Colon (tissue), 2 donors: ENCODE measurements around the gene C6orf132.
"Not testable (repeated sequence)": the region's sequence is repeated elsewhere in the genome, so short reads cannot be mapped to it uniquely, and the experiment has no call there.

Experiments used
- FAIRE-seq: peaks from 2 replicates; lab custom pipeline; 2012; peaks lifted over from hg19 to GRCh38; lab: Jason Lieb, UNC
- donor health status: control.
- donor health status: control.

The C6orf132 gene

DNA sequence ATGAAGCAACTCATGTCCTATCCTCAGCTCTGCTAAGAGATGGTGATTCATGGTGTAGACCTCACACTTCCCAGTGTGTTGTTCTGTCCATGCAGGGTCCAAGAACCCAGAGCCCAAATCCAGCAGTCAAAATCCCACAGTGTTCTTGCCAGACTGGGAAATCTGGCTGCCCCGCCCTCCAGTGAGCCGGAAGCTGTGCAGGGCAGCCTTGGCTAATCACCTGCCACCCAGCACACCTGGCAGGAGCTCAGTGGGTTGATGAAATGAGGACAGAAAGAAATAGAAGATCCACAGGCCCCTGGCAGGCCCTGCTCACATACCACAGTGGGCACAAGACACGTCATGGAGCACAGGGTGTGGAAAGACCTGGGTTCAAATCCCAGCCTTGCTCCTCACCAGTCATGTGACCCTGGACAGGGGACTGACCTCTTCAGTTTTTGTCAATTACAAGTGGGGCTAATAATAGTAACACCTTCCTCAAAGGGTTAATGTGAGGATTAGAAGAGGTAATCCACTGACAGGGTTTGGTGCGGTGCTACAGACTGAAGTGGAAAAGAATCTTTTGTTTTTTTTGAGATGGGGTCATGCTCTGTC, 17.1 kb upstream of the C6orf132 start:
- FAIRE-seq: no peak

DNA sequence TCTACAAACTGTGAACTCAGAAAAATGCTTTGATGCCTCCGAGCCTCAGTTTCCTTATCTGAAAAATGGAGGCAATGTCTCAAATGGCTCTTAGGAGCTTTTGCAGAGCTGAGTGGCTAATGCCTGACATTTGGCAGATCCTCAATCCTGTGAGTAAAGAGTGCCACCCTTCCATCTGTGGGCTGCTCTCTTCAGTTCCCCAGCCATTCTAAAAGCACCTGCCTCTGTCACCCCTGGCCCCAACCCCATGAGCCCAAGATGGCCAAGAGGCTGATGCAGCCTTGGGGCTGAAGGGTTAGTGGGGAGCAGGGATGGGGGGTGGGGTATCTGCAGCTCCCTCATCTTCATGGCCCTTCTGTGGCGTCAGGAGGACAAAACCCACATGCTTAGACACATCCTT, 16.2 kb upstream of the C6orf132 start:
- FAIRE-seq: no peak

DNA sequence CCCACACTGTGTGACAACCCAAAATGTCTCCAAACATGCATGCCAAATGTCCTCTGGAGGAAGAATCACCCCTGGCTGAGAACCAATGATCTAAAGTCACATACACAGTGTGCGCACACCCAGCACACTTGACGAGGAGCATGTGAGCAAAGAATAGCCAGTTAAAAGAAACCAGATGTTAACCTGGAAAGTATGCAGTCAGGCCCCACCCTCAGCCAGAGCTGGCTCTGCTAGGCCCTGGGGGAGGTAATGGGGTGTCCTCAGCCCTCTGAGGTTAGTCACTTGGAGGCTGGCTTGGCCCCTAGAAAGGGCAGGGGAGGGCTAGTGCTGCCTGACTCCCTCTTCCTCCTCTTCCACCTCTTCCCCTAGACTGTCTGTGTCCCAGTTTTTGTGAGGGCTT, 15.6 kb upstream of the C6orf132 start:
- no peak for FAIRE-seq

DNA sequence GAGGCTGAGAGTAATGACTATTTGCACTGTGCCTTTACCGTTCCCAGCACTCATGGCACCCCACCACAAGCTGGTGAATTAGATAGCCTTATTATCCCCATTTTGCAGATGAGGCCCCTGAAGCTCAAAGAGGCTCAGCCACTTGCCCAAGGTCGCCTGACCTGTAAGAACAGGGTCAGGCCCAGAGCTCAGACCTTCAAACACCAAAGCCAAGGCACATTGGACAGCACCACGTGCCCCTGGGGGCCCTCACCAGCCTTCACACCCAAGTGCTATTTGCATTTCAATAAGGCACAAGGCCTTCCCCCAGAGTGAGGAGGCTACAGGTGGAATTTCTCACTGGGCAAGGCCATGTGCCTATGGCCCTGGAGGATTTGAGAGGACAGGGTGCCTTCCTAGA, 14.2 kb upstream of the C6orf132 start:
- no peak for FAIRE-seq

DNA sequence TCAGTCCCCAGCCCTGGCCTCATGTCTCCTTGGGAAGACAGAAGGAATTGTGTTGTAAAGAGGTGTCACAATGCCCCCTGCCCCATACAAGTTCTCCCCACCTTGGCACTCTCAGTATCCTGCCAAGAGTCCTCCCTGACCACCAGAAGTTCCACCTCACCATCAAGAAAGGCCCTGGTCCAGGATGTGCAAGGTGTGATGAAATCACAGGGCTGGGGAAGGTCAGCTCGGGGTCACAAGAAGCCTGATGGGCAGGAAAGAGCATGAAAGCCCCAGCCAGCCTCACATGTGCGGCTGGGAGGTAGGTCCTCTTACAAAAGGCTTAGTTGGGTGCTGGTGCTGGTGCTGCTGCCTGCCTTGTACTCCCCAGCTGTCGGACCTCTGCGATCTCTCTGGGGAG, 12.9 kb upstream of the C6orf132 start:
- no peak for FAIRE-seq

DNA sequence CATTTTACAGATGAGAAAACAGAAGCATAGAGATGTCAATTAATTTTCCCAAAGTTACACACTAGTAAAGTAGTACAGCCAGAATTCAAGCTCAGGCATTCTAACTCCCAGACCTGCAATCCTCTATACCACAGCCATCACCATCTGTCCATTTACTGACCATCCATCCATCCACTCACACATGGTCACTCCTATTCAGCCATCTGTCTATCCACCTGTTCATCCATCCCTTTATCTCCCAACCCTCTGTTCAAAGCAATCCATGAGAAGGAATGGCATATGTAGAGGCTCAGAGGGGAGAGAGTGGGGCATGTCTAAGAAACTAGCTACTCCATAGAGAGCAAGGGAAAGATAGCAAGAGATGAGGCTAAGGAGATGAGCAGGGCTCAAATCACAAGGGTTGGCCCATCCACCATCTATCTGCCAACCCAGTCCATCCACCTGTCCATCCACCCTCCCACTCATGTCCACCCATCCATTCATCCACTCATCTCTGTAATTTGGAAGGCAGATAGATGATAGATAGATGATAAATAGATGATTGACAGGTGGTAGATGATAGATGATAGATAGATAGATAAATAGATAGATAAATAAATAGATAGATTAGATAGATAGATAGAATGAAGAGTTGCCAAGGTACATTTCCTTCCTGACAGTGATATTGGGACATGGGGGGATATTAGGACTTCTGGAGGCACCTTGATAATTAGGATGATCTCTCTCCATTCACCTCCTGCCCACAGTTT, 12.2 kb upstream of the C6orf132 start:
- FAIRE-seq: no peak

DNA sequence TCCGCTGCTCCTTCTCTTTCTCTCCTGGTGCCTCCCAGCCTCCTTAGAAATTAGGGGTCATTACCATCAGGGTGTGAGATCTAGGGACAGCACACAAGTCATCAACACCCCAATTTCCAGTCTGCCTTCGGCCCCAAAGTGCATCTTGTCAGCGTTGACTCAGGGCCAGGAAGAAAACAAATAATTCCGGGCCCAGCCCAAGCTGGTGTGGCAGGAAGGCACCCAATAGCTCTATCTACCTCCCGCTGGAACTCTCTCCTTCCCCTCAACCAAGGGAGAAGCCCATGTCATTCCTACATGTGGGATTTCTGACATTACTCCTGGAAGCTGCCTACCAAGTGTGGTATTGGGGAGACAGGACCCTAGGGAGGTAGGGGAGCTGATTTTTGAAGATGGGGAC, 11.5 kb upstream of the C6orf132 start:
- FAIRE-seq: no peak

DNA sequence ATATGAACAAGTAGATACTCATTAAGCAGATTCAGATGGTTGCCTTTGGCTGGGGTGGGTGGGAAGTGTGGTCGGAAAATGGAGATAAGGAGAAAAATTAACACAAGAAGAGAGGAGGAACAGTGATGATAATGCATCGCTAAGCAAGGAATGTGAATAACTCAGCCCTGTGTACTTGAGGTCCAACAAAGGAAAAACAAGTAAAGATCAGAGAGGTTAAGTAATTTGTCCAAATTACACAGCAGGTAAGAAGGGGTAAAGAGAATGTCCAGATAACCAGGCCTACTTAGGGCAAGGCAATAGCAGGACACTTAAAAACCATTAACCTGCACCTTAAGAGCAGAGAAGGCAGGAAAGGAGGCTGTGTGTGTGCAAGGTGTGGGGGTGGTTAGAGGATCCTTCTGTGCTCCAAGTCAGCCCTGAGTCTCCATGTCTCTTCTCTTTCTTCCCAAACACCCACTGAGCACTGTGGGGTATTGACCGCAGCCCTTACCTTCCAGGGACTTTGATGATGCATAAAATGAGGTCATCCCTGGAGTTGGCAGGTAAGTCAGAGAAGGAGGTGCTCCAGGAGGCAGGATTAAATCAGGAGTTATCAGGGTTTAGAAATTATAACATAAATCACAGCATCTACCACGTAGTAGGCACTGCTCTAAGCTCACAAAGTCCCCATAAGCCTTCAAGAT, 10.3 kb upstream of the C6orf132 start:
- FAIRE-seq: not testable (repeated sequence)

DNA sequence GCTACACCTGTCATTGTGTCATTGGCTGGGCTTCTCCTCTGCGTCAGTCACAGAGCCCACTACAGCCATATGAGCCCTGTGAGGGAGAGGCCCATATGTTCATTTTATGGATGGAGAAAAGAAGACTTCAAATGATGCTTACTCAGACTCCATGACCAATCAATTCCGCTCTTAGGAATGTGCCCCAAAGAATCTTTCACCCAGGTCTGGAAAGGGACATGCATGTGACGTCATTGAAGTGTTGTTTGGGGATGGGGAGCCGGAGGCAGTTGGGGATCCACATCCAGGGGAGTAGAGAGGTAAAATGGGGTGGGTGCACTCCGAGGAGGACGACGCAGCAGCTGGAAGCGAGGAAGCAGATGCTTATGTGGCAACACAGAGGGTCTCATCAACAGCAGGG, 9.6 kb upstream of the C6orf132 start:
- FAIRE-seq: no peak

DNA sequence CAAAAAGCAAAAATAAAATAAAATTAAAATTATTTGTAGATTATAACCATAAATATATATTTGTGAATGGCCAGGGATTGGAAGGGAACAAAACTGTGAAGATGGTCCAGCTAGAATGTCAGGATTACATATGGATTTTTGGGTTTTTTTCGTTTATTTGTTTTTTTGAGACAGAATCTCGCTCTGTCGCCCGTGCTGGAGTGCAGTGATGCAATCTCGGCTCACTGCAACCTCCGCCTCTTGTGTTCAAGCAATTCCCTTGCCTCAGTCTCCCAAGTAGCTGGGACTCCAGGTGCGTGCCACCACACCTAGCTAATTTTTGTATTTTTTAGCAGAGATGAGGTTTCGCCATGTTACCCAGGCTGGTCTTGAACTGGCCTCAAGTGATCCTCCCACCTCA, 7.8 kb upstream of the C6orf132 start:
- no peak for FAIRE-seq

DNA sequence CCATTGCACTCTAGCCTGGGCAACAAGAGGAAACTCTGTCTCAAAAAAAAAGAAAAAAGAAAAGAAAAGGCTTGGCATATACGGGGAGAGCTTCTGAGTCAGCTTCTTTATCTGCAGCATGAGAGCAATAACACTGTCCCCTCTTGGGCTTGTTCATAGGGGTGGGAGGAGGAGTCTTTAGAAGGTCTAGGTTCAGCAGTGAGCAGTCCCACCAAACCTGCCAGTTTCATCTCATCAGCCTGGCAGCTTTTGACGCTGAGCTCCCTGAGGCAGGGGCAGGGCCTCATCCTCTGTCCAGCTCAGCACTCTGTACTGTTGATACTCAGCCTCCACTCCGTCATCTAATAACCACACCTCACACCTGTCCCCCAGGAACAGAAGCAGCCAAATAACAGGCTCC, 5.6 kb upstream of the C6orf132 start:
- FAIRE-seq: no peak

DNA sequence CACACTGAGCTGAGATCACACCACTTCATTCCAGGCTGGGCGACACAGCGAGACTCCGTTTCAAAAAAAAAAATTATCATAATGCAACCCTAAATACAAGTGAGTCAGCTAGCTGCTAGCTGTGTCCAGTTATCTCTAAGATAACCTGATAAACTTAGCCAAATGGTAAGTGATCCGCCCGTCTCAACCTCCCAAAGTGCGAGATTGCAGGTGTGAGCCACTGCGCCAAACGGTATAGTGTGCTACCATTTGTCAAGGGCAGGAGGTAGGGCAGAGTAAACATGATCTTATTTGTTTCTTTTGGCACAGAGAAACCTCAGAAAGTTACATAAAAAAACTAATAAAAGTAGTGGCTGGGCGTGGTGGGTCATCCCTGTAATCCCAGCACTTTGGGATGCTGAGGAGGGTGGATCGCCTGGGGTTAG, 4.7 kb upstream of the C6orf132 start:
- no peak for FAIRE-seq

DNA sequence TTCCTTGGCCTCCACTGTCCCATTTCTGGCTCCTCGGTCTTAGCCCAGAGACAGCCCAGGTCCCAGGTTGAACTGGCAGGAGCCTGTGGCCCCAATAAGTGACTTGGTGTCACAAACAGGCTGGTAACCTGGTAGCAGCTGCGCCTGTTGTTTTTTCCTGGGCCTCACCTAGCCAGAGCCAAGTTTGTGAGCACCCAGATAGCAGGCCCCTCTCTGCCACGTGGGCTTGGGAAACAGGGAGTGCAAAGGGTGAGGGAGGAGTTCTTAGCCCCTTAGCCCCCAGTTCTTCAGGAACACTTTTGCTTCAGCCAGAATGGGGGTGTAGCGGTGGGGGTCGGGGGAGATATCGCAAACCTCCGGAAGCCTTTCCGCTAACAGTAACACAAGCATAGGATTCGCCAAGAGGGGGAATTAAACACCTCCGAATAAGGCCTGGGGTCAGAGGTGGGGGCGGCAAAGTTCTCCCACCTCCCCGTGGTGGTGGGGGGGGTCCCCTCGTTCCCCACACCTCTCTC, 760 bp downstream of the C6orf132 start:
- FAIRE-seq: no peak

DNA sequence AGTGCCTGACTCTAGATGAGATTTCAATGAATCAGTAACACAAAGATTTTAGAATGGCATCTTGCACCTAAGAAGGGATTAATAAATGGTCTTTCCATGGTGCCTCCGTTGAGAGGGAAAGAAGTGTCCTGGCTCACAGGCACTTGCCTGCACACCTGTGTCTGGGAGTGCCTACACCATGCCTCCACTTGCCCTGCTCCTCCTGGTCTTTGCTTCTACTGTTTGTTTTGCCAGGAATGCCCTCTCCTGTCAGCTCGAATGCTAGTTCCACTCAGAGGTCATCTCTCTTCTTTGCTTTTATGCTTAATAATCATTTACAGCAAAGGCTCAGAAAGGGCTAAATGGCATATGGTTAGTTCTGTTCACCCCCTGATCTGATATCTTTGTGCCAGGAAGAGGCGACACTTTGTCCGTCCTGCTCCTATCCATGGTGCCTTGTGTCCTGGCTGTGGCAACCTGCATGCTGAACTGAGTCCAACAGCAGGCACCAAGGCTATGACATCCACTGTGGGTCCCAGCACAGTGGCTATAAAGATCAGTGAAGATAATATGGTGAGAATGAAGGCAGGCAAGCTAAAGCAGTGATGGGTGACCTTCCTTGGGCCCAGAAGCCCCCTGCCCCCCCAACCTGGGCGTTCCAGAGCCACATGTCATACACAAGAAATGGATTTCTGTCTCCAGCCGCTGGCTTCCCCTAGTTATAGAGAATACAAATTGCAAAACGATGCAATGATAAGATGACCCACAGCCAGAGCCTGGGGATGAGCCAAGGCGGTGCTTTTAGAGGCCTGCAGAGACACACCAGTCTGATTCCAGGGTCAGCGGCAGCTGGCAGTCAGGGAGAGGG, 1.4 kb downstream of the C6orf132 start:
- FAIRE-seq: no peak

DNA sequence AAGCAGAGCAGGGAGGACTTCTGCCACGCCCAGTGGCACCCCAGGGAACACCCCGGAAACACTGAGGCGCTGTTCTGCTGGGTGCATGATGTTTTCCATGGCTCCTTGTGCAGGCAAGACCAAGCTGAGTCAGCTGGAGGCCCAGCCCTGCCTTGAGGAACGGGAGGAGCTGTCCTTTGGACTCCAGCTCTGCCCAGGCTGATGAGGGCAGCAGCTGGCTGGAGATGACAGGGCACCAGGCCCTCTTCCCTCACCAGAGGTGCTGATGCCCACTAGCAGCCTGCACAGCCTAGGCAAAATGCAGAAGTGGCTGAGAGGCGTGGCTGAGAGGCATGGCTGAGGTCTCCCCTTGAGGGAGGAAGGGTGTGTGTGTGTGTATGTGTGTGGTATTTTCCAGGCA, 2.4 kb downstream of the C6orf132 start:
- FAIRE-seq: no peak

DNA sequence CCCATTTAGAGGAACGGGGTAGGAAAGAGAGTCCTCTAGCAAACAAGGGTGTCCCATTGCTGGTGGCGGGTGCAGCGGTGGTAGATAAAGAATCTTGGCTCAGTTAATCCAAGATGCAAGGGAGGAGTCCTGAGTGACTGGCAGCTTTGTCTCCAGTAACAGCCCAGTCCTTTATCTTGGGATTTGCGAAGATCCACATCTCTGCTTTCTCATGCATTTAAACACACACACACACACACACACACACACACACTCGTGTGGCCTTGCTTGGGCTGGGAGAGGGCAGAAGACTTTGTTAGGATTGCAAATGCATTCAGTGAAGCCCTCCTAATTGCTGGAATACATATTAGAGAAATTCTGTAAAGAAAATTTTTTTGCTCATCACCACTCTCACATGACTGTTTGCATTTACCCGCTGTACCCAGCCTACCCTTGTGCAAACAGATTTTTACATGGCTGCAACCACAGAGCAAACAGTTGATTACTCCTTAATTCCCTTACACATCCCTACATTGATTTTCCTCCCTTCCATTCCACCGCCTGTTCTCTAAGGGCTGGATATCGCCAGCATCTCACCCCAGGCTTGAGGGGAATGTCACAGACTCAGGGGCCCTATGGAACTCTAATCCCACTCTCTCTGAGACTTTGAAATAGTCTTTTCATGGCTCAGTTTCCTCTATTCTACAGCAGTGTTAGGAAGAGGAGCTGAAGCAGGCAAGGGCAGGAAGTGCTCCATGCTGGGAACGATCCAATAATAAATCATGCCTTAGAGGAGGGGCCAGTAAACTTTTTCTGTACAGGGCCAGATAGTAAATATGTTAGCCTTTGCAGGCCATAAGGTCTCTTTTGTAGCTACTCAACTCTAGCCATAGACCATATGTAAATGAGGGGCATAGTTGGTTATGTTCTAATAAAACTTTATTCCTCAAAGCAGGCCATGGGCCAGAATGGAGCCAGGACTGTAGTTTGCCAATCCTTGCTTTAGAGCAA, 3.5 kb downstream of the C6orf132 start:
- FAIRE-seq: no peak

DNA sequence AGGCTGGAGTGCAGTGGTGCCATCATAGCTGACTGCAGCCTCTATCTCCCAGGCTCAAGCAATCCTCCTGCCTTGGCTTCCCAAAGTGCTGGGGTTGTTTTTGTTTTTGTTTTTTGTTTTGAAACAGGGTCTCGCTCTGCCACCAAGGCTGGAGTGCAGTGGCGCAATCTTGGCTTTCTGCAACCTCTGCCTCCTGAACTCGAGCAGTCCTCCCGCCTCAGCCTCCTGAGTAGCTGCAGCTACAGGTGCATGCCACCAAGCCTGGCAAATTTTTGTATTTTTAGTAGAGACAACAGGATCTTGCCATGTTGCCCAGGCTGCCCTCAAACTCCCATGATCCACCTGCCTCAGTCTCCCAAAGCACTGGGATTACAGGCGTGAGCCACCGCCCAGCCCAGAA, 4.2 kb downstream of the C6orf132 start:
- no peak for FAIRE-seq

DNA sequence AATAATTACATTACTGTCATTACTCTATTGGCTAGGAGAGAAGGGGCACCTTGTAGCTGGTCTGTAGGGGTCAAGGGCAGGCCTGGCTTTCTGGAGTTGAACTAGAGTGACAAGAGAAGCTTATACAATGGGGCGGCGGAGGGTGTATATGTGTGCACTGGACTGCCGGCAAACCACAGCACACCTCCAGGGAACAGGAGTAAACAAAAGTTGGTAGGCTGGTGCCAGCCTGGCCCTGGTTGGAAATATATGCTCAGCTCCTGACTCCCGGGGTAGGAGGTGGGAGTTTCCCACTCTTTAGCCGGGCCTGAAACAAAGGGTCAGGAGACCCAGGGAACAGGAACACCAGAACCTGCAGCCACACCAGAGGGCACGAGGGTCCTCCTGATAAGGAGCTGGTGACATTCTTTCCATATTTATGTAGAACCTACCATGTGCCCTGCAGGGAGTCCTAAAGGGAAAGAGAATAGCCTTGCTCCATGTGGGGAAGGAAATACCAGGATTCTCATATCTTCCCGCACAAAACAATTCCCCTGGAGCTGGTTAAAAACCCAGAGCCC, 5.1 kb downstream of the C6orf132 start:
- FAIRE-seq: no peak

DNA sequence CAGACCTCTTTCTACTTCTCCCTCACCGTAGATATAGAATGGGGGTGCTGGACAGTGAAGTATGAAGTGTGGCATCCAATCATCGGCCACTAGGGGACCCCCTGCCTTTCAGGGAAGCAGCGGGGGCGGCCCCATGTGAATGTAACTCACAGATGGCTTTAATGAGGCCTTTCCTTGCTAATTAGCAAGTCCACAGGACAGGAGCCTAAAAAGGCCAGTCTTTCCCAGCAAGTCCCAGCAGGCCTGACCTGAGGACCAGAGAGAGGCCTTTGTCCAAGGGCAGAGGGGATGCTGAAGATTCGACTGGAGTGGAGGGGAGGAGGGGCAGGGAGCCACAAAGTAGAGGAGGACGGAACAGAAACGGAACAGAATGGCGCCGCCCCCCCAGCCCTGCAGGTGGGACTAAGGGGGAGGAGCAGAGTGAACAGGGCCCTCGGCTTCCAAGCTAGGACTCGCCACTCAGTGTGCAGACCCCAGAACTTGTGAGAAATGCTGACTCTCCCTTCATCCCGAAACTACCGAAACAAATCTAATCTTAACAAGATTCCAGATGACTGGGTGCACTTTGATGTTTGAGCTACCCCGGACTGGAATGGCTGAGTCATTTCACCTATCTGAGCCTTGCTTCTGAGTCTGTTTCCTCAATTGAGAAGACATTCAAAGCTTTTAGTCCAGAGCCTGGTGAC, 5.8 kb downstream of the C6orf132 start:
- FAIRE-seq: no peak

DNA sequence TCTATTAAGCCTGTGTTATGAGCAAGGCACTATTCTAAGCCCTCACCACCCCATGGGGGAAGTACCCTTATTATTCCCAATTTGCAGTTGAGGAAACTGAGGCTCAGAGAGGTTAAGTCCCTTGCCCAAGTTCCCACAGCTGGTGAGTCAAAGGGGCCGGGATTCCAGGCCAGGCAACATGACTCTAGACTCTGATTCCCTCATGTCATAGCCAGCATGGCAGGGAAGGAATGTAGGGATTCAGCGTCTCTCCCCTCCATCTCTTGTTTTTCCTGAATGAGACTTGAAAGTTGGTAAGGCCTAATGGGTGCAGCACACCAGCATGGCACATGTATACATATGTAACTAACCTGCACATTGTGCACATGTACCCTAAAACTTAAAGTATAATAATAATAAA, 6.7 kb downstream of the C6orf132 start:
- no peak for FAIRE-seq
